NK-92 (cell line): ENCODE measurements around the gene NEURL1B.
"Not testable (repeated sequence)": the region's sequence is repeated elsewhere in the genome, so short reads cannot be mapped to it uniquely, and the experiment has no call there.

Source experiments
- DNase-seq: peaks from one replicate; lab custom pipeline; 2025; ENCODE audit not compliant: unreplicated experiment; lab: John Stamatoyannopoulos, UW

The NEURL1B gene

GRCh38 chr5:172640822-172641358 lies at the start of gene NEURL1B:
NEURL1B (plus strand) TSS chr5:172641263; CDS start chr5:172641407, 144 bp downstream.
- DNase-seq, result no peak

- no peak for DNase-seq
Observed at GRCh38 chr5:172591636-172592035, 49.4 kb upstream of the NEURL1B start.

- no peak for DNase-seq
Observed at GRCh38 chr5:172592881-172593280, 48.2 kb upstream of the NEURL1B start.

GRCh38 chr5:172593306-172593705 lies 47.8 kb upstream of the NEURL1B start:
- no peak for DNase-seq

GRCh38 chr5:172593721-172594235 lies 47.3 kb upstream of the NEURL1B start:
- no peak for DNase-seq

GRCh38 chr5:172594431-172594830 lies 46.6 kb upstream of the NEURL1B start:
- DNase-seq, result no peak

- DNase-seq, result no peak
Observed at GRCh38 chr5:172594867-172595466, 46.1 kb upstream of the NEURL1B start.

- DNase-seq, result no peak
Observed at GRCh38 chr5:172595596-172596455, 45.2 kb upstream of the NEURL1B start.

GRCh38 chr5:172596638-172597231 lies 44.3 kb upstream of the NEURL1B start:
- DNase-seq, result no peak

- DNase-seq, result no peak
Observed at GRCh38 chr5:172597755-172598155, 43.3 kb upstream of the NEURL1B start.

GRCh38 chr5:172598251-172599203 lies 42.5 kb upstream of the NEURL1B start:
- no peak for DNase-seq

GRCh38 chr5:172599204-172599567 lies 41.9 kb upstream of the NEURL1B start:
- DNase-seq, result no peak

GRCh38 chr5:172600571-172600970 lies 40.5 kb upstream of the NEURL1B start:
- no peak for DNase-seq

GRCh38 chr5:172601576-172601975 lies 39.5 kb upstream of the NEURL1B start:
- not testable (repeated sequence) for DNase-seq

GRCh38 chr5:172602783-172603231 lies 38.3 kb upstream of the NEURL1B start:
- DNase-seq, result no peak

- DNase-seq, result no peak
Observed at GRCh38 chr5:172603251-172603806, 37.7 kb upstream of the NEURL1B start.

- DNase-seq, result no peak
Observed at GRCh38 chr5:172605466-172605865, 35.6 kb upstream of the NEURL1B start.

- DNase-seq, result no peak
Observed at GRCh38 chr5:172606156-172606785, 34.8 kb upstream of the NEURL1B start.

GRCh38 chr5:172607213-172607793 lies 33.8 kb upstream of the NEURL1B start:
- DNase-seq, result no peak
